Measurements from ENCODE around the gene RAB17. TPM values are rescaled to one million over a fixed set of nuclear protein-coding genes. Genes with fewer than 3 reads are reported as not detected.

RAB17 gene
- total and polyA plus RNA-seq, 12 donors = 0.37 to 18.7 (median 5.0) TPM

DNA sequence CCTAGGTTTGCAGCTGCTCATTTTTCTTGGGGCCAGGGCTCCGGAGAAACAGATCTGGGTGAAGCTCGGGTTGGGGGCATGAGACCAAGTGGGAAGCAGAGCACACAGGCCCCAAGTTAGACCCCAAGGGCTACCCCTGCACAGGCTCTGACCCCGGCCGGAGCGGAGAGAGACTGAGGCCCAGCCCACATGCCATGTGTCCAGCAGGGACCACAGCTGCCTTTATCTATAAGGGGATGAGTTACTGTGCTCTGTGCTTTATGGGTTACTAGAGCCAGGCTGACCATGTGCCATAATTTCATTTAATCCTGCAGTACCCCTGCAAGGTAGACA lies 54.5 kb downstream of the RAB17 start:
- WGBS, 4 donors = 90 to 97% (median 92%) methylated on average over 2 to 5 of the region's 5 CpGs
- no peak for DNase-seq
- intact Hi-C loops (cut with DNase I) = no loop called here
- H3K4me1 ChIP-seq (replicated peaks in 1 of 2) = peaks cover 0 to 3% of the 10 kb centered on the region in 2 donors
- H3K4me3 ChIP-seq = no peak overlapping the region
- no peak overlapping the region for H3K27ac ChIP-seq
- no peak for TF ChIP-seq POLR2A (IDR thresholded peaks at IDR 0.05)
- TF ChIP-seq CTCF (IDR thresholded peaks at IDR 0.05) = no peak
- no peaks in the 10 kb centered on the region for H3K36me3 ChIP-seq (replicated peaks in 1 of 2)
- no peaks in the 10 kb centered on the region for H3K9me3 ChIP-seq (replicated peaks in 1 of 3)
- no peaks in the 10 kb centered on the region for H3K27me3 ChIP-seq

DNA sequence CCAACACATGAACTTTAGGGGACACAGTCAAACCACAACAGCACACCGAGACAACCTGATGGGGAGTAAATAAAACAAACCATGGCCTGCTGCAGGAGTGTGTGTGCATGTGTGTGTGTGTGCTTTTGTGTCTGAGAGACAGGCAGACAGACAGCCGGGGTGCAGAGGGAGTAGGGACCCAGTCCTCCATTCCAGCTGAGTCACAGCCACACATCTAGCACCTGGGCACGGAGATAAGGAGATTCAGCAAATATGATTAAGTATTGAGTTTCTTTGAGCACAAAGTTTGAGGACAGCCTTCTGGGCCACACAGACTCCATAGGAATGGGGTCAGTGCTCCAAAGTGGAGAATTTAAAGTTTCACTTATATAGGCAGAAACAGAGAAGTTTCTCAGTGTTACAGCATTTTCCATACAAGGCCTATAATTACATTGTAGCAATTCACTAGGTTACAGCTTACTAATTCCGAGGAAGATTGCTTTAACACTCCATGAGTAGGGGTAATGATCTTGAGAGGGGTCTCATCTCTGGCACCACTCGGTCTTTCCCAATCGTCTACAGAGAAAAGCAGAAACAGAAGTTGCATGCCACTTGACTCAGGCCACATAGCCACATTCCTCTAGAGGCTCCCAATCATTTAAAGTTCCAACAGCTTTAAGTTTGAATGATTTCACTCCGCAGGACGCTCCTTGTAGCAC lies 55.0 kb downstream of the RAB17 start:
- Histone ChIP-seq H3K4me1 (replicated peaks in 1 of 2) (peaks cover 0 to 1% of the 10 kb centered on the region in 2 donors), H3K36me3 (replicated peaks in 1 of 2) (no peaks in the 10 kb centered on the region), H3K27me3 (no peaks in the 10 kb centered on the region), H3K9me3 (replicated peaks in 1 of 3) (no peaks in the 10 kb centered on the region), H3K4me3 (no peak overlapping the region), H3K27ac (no peak overlapping the region)
- TF ChIP-seq POLR2A (IDR thresholded peaks at IDR 0.05) (no peak), CTCF (IDR thresholded peaks at IDR 0.05) (no peak)
- WGBS, 4 donors = 86 to 94% (median 90%) methylated on average over 7 to 8 of the region's 8 CpGs
- intact Hi-C loops (cut with DNase I) = no loop called here
- no peak for DNase-seq

GRCh38 chr2:237534380-237534779 lies 56.2 kb downstream of the RAB17 start:
- DNase-seq = no peak
- Histone ChIP-seq H3K27ac (no peak overlapping the region), H3K9me3 (replicated peaks in 1 of 3) (no peaks in the 10 kb centered on the region), H3K27me3 (no peaks in the 10 kb centered on the region), H3K36me3 (replicated peaks in 1 of 2) (no peaks in the 10 kb centered on the region), H3K4me3 (no peak overlapping the region), H3K4me1 (replicated peaks in 1 of 2) (no peaks in the 10 kb centered on the region)
- TF ChIP-seq CTCF (IDR thresholded peaks at IDR 0.05) (no peak), POLR2A (IDR thresholded peaks at IDR 0.05) (no peak)
- WGBS, 4 donors = 96 to 100% (median 100%) methylated on average over 1 of the region's 1 CpG
- intact Hi-C loops (cut with DNase I) = no loop called here

DNA sequence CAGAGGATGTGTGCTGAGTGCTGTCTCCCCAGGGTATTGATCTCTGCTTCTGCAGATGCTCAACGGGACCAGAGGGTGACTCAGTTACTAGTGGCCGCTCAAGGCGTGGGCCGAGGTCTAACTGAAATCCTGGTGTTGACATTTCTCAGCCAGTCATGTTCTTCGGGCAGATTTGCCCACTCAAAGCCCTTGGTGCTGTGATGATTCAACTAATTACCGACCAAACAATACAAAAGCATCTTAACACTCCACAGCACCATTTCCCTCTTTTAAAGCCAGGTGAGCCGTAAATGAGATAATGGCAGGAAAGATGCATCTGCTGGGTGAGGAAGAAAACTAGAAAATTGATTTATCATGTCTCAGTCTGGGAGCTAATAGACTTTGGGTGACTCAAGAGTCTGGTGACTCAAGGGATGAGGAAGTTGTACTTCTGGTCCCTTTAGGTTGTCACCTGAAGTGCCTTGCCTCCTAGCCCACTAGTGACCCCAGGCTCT lies 56.8 kb downstream of the RAB17 start:
- DNase-seq = no peak
- WGBS, 4 donors = 87 to 94% (median 92%) methylated on average over 2 to 7 of the region's 7 CpGs
- Histone ChIP-seq H3K4me3 (no peak overlapping the region), H3K36me3 (replicated peaks in 1 of 2) (no peaks in the 10 kb centered on the region), H3K27ac (no peak overlapping the region), H3K4me1 (replicated peaks in 1 of 2) (no peaks in the 10 kb centered on the region), H3K27me3 (no peaks in the 10 kb centered on the region), H3K9me3 (replicated peaks in 1 of 3) (no peaks in the 10 kb centered on the region)
- intact Hi-C loops (cut with DNase I) = no loop called here
- TF ChIP-seq CTCF (IDR thresholded peaks at IDR 0.05) (no peak), POLR2A (IDR thresholded peaks at IDR 0.05) (no peak)

All from adrenal gland (tissue), 12 donors.